PC-9 (cell line): Measurements from ENCODE around the gene GPR148.

Experiments
- CTCF ChIP-seq: fragments of 200-600 bp; sonication (generic); conservative IDR thresholded peaks from 2 replicates; pipeline ENCODE4 v1.6.1; 2017; ENCODE audit warnings: mixed run types, antibody characterized with exemption, mild to moderate bottlenecking, moderate library complexity
- EZH2 ChIP-seq: fragments of 200-600 bp; sonication (generic); IDR thresholded peaks from 2 replicates; pipeline ENCODE4 v1.8.0; 2017; ENCODE audit warnings: antibody characterized with exemption, low read depth

DNA sequence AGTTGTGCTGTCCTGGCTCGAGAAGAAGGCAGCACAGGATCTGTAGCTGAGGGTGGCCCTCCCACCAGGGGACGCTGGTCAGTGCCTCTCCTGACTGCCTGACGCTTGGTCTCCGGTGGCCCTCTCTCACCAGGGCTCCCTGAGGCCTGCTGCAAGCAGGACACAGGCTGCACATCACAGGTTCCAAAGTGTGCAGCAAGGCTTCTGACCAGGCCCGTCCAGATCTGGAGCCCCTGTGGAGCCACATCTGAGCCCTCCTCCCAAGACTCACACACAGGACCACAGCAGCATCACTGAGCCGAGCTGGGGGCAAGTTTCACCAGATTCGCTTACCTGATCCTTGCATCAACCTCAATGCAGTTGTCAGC lies 38.5 kb downstream of the GPR148 start:
- no peak for TF ChIP-seq CTCF
- no peak for TF ChIP-seq EZH2
